ENCODE measurements around the gene NPAS2. TPM values are rescaled to one million over a fixed set of nuclear protein-coding genes. Genes with fewer than 3 reads are reported as not detected.

The NPAS2 gene
- total and polyA plus RNA-seq, 2 of the 8 experiments (the other 6 are each of a cell fraction or from before 2014, with no cell fraction given) = 1.8 to 1.9 TPM

DNA sequence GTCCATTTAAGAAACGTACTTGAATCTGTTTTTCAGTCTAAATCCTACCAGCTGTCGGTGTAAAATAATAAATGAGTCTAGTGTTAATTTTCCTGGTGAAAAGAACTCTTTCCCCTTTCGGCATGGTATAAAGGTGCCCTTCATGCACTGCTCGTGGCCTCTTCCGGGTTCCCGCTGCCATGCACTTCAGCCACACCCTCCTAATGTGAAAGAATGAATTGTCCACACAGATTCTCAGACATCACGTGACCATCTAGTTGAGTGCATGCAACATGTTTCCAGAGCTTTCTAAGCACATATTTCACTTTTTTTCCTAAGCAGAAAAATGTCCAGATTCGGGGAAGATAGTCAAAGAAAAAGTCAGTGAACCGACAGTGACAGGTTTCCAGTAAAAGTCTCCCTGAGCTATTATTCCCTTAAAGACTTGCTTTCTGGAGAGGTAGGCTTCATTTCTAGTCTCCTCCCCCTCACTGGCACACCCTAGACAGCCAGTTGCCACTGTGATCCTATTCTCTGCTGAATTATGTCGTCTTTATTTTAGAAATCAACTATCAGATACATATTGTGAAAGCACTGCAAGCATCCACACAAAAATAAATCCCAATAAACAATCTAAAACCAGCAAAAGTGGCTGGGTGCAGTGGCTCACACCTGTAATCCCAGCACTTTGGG lies 116.3 kb downstream of the NPAS2 start (continued):
- TF ChIP-seq ATF2 (IDR thresholded peaks at IDR 0.05; ENCODE audit: low read length) (no peak), TAF7 (optimal IDR thresholded peaks at IDR 0.05; ENCODE audit: borderline replicate concordance, low read depth, low read length) (no peak), SP2 (IDR thresholded peaks at IDR 0.05; ENCODE audit: low read length) (no peak), RXRA (IDR thresholded peaks at IDR 0.05; ENCODE audit: insufficient read depth, low read depth, low read length) (no peak), SIX5 (IDR thresholded peaks at IDR 0.05; ENCODE audit: low read depth, low read length) (no peak), SAP30 (IDR thresholded peaks at IDR 0.05; ENCODE audit: insufficient read depth, insufficient replicate concordance, low read length) (no peak)
- TF ChIP-seq, protein P1, sequence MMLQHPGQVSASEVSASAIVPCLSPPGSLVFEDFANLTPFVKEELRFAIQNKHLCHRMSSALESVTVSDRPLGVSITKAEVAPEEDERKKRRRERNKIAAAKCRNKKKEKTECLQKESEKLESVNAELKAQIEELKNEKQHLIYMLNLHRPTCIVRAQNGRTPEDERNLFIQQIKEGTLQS (IDR thresholded peaks at IDR 0.05; ENCODE audit: insufficient read depth, low read depth, low read length) = no peak

All from H1 (cell line).